HL-60/S4 treated with phorbol 12-myristate 13-acetate at 8.2 ng/mL for 4 days and 3 days (cell line): ENCODE results near the gene SLC7A14.
"Not testable (repeated sequence)": the region's sequence is repeated elsewhere in the genome, so short reads cannot be mapped to it uniquely, and the experiment has no call there.

ENCODE experiments used
- in situ Hi-C: fragments of 300-500 bp; cut with MboI; formaldehyde crosslinking; loops from 2 replicates; pipeline ENCODE4 v1.15.0; 2022; ENCODE audit warnings: low sequenced_read_pairs

The SLC7A14 gene

GRCh38 chr3:170598091-170598502, 12.2 kb upstream of the SLC7A14 start:
- in situ Hi-C loops, result no loop called here

DNA sequence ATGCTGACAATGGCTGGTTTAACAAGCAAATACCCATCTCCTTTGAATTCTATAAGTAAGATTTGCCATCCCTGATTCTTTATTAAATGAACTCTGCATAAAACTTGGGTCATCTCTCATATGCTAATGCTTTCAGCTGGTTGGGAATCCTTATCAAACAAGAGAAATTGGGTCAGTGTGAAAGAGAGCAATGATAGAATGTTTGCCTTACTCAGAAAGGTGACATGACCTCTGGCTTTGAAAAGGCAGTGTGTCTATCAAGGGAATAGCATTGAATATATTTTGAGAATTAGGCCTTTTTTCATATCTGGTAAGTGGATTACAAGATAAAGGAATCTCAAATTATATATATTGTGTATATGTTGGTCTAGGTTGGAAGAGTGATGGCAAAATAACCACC, 8.7 kb upstream of the SLC7A14 start:
- in situ Hi-C loops, result no loop called here

GRCh38 chr3:170593634-170594033, 7.8 kb upstream of the SLC7A14 start:
- in situ Hi-C loops, result no loop called here

GRCh38 chr3:170589113-170589512, 3.2 kb upstream of the SLC7A14 start:
- in situ Hi-C loops, result no loop called here

- in situ Hi-C loops, result no loop called here
These were observed 603 bp downstream of the SLC7A14 start for GRCh38 chr3:170585008-170585936.

DNA sequence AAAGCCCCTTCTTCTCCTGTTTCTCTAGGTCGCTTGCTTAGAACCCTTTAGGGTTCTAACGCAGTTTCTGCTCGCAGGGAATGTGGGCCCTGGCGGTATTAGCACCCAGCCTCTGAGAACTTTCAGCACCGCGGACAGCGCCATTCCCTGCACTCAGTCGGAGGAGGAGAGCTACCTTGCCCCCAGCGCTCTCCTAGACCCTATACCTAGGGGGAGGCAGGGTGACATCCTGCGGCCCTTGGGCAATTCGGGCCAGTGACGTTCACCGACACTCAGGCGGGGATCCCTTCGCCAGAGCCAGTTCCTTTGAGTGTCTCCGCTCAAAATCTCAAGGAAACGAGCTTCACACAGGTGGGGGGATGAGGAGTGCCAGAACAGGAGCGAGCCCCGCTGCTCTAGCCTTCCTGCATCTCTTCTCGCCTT, 1.3 kb downstream of the SLC7A14 start:
- in situ Hi-C loops, result no loop called here

DNA sequence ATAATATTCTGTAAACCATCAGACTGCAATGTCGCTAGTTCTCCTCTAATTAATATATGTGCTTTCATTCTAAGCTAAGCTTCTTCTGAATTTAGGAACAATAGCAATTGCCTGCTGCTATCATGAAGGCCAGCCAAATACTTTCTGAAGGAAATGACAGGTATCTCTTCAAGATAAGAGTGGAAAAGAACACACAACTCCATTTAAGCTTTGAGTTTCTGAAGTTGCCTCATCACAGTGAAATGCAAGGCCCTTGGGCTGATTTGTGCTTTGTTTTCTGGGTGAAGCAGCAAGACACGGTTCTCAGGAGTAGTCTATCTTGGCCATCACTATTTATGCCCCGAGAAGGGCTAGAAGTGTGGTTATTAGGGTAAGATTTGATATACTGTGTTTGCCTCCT, 6.2 kb downstream of the SLC7A14 start:
- in situ Hi-C loops, result no loop called here

GRCh38 chr3:170572665-170573253, 13.1 kb downstream of the SLC7A14 start:
- in situ Hi-C loops, result no loop called here

GRCh38 chr3:170567598-170567997, 18.3 kb downstream of the SLC7A14 start:
- in situ Hi-C loops, result not testable (repeated sequence)

DNA sequence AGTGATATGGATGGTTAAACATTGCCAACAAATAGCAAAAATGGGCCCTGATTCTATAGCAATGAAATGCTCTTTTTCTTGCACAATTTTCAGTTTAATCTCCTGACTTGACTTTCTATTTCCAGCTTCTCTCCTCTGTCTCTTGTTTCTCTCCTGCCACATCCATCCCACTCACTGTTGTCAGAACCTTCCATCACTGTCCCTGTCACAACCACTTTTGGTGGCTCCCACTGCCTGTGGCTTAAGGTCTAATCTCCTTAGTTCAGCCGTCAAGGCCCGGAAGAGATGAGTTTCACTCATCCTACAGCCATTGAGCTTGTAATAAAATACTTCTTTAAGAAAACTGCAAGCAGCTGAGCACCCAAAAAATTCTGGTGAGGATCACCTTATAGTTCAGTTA, 19.5 kb downstream of the SLC7A14 start:
- in situ Hi-C loops, result no loop called here

DNA sequence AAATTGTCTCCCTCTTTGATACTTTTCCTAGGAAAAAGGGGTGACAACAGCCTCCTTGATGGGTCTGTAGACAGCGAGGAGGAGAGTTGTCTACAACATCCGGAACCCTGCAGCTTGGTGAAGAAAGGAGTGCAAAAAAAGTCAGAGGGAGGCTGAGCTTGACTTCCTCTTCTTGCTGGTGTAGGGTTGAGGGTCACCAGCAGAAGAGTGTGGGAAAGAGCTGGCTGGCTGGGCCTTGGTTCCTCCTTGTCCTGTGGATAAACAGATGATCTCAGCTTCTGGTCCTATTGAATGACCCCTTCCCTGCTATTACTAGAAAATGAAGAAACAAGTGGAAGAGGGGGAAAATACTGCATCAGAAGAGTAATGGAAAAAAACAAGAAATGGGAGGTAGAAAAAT, 20.4 kb downstream of the SLC7A14 start:
- in situ Hi-C loops, result no loop called here

GRCh38 chr3:170564664-170565063, 21.2 kb downstream of the SLC7A14 start:
- in situ Hi-C loops, result no loop called here

DNA sequence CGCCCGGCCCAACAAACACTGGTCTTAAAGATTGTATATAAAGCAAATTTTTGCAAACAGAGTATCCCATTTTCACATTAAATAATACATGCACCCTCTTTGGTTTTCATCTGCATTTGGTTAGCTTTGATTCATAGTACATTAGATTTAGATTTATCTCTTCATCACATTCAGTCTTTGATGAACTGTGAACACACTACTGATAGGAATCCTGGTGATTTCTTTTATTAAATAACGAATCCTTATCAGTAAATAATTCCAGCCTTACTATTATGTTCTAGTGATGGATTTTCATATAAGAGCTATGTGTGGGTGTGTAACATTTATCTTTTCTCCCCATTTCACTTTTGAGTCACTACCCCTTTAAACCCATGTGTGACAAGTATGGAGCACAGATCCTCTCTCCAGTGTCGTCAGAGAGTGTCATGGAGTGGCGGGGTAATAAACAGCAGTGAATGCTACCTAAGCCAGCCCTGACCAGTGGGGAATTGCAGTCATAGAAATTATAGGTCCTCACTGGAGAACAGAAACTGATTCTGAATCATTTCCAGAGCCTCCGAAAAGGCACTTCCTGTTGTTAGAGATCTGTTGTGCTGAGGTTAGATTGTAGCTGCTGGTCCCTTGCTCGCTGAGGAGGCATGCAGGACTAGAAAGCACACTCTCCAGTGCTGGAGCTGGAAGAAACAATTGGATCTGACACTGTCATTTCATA, 22.0 kb downstream of the SLC7A14 start:
- in situ Hi-C loops, result no loop called here

DNA sequence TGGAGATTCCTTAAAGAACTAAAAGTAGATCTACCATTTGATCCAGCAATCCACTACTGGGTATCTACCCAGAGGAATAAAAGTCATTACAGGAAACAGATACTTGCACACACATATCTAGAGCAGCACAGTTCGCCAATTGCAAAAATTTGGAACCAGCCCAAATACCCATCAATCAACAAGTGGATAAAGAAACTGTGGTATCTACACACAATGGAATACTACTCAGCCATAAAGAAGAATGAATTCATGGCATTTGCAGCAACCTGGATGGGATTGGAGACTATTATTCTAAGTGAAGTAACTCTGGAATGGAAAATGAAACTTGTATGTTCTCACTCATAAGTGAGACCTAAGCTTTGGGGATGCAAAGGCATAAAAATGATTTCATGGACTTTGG, 23.8 kb downstream of the SLC7A14 start:
- in situ Hi-C loops, result no loop called here

DNA sequence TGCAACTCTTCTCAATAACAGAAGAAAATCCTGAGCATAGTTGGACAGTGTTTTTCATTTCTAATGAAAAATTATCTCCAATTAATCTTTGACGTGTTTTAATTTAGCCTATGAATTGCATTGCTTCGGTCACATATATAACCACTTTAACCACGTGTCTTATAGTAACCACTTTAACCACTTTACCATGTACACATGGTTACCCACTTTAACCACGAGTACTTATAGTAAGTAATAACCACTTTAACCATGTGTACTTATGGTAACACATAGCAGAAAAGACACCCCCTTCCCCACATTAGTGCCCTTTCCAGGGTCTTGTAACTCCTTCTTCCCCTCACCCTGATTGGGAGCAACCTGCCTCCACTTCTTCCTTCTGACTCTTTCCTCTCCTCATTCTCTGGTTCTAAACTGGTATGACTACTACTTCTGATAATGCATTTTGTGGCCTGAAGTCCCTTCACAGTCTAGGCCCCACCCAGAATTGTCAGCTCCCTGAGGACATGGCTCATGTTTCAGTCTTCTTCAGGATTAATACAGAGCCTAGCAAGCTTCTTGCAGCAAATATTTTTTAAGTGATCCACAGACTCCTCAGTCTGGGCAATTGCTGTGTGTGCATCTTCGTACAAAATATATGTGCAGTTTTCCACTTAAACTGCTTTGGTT, 25.0 kb downstream of the SLC7A14 start:
- in situ Hi-C loops, result no loop called here

DNA sequence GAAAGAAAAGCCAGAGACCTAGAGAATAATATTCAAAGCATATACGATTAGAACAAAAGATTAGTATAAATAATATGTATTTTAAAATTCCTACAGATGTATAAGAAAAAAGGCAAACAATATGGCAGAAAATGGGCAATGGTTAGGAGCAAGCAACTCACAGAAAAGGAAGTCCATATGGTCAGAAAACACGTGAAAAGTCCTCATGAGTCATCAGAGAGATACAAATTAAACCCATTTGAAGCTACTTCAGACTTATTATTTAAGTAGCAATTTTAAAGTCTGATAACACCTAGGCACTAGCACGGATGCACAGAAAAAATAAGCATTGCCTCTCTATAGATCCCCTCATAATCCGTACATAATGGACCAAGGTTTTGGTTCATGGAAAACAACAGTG, 25.6 kb downstream of the SLC7A14 start:
- in situ Hi-C loops, result no loop called here

- in situ Hi-C loops, result no loop called here
These were observed 27.4 kb downstream of the SLC7A14 start for GRCh38 chr3:170558427-170558826.

DNA sequence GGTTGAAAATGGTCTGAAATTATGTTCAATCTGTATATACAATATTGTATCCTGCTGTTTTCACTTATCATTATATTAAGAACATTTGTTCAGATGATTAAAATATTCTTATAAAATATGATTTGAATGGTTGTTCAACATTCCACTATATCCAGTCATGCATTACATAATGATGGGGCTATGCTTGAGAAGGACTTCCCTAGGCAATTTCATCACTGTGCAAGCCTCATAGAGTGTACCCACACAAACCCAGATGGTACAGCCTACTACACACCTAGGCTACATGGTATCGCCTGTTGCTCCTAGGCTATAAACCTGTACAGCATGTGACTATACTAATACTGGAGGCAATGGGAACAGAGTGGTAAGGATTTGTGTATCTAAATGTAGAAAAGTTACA, 30.5 kb downstream of the SLC7A14 start:
- in situ Hi-C loops, result no loop called here

GRCh38 chr3:170553788-170554757, 31.8 kb downstream of the SLC7A14 start:
- in situ Hi-C loops, result no loop called here

- in situ Hi-C loops, result no loop called here
These were observed 34.6 kb downstream of the SLC7A14 start for GRCh38 chr3:170551252-170551651.
